Kidney (tissue), 14 donors: ENCODE results near the gene TXNL4A. TPM values are rescaled to one million over a fixed set of nuclear protein-coding genes. Genes with fewer than 3 reads are reported as not detected.
A peak's percentile ranks its signal among the peaks of the same experiment; 100 is the strongest.
"Not testable (repeated sequence)": the region's sequence is repeated elsewhere in the genome, so short reads cannot be mapped to it uniquely, and the experiment has no call there.

Experiments used
- DNase-seq, 5 donors: peaks; one replicate each; pipeline ENCODE4 v3.0.0-alpha.2; 2013 to 2020
- FAIRE-seq: peaks from 2 replicates; lab custom pipeline; 2012; peaks lifted over from hg19 to GRCh38; lab: Jason Lieb, UNC
- H3K27ac ChIP-seq, 2 donors: one replicate each; pipeline ENCODE4 v1.7.0; 2013; ENCODE audit warnings: low read depth in 2 of 2, low read length in 2 of 2, inconsistent platforms in 1 of 2
- H3K27me3 ChIP-seq: one replicate; pipeline ENCODE4 v1.7.1; 2013; ENCODE audit warnings: low read length, inconsistent platforms; ENCODE audit not compliant: control insufficient read depth, insufficient read depth
- H3K36me3 ChIP-seq, 3 donors: one replicate each; pipeline versions ENCODE4 v1.7.0 to v1.7.1; 2013; ENCODE audit warnings: low read length in 3 of 3, control low read depth in 1 of 3, inconsistent platforms in 1 of 3; ENCODE audit not compliant: insufficient read depth in 3 of 3, control insufficient read depth in 2 of 3
- H3K4me1 ChIP-seq, 3 donors: one replicate each; pipeline versions ENCODE4 v1.7.0 to v1.7.1; 2013; ENCODE audit warnings: low read length in 3 of 3, inconsistent platforms in 1 of 3, low read depth in 1 of 3; ENCODE audit not compliant: control insufficient read depth in 2 of 3, insufficient read depth in 2 of 3
- H3K4me3 ChIP-seq, 3 donors: one replicate each; pipeline versions ENCODE4 v1.7.0 to v1.8.1; 2013; ENCODE audit warnings: low read length in 3 of 3, control low read depth in 1 of 3, inconsistent platforms in 1 of 3
- H3K9ac ChIP-seq, 3 donors: one replicate each; pipeline versions ENCODE4 v1.7.0 to v1.7.1; 2013; ENCODE audit warnings: low read length in 3 of 3, control low read depth in 1 of 3, inconsistent platforms in 1 of 3
- H3K9me3 ChIP-seq, 3 donors: one replicate each; pipeline versions ENCODE4 v1.7.0 to v1.7.1; 2013; ENCODE audit warnings: low read length in 3 of 3, control low read depth in 1 of 3, inconsistent platforms in 1 of 3; ENCODE audit not compliant: control insufficient read depth in 2 of 3, insufficient read depth in 1 of 3
- intact Hi-C: fragments of 100-400 bp; cut with DNase I; formaldehyde crosslinking; loops from one replicate; pipeline ENCODE4 v1.11.1; 2022
- polyA plus RNA-seq: library from polyadenylated mRNA; stranded (reverse); fragments of 350-450 nt; fragmentation: Illumina TruSeq; extraction: RNeasy Lipid Tissue Mini Kit (QIAGEN cat#74804); gene quantifications from one replicate; pipeline ENCODE4 v1.2.3, GENCODE V29; 2014; ENCODE audit warnings: low read depth, low replicate concordance; ENCODE audit not compliant: insufficient read depth
- total RNA-seq: library from RNA; stranded (reverse); fragmentation: NEBNext Ultra II Directional; extraction: Animal tissue kit (Norgen Biotek cat#: 25700); gene quantifications from one replicate; pipeline ENCODE4 v1.2.1, GENCODE V29; 2021
- TF ChIP-seq, protein P1 (sequence below): IDR thresholded peaks from 3 replicates; pipeline ENCODE4 v1.5.1; 2012; ENCODE audit warnings: mild to moderate bottlenecking, moderate library complexity, borderline replicate concordance; ENCODE audit not compliant: insufficient read depth; ENCODE audit errors: extremely low read depth
- donor health status: control.
- donor health status: control.
- donor health status: control.
- donor health status: control.
- donor health status: control.
- donor health status: DM: yes; HTN: yes; CAD: no.
- donor health status: Normal renal cell carcinoma (clear cell type).

The TXNL4A gene
- total and polyA plus RNA-seq, 2 donors from 2014 or later, result 76.7 to 178 TPM

GRCh38 chr18:79962311-79962710, 26.1 kb downstream of the TXNL4A start:
- peak in 2 of 5 donors; percentile 15 to 54 for DNase-seq
- no peak overlapping the region for H3K27ac ChIP-seq
- intact Hi-C loops, result no loop called here

GRCh38 chr18:79961527-79962291, 26.7 kb downstream of the TXNL4A start:
- H3K36me3 ChIP-seq, result no peaks in the 10 kb centered on the region
- FAIRE-seq (no peak), DNase-seq (peak in 1 of 5 donors; percentile 48)
- H3K9me3 ChIP-seq, result no peaks in the 10 kb centered on the region
- no peaks in the 10 kb centered on the region for H3K27me3 ChIP-seq
- no peak overlapping the region for H3K9ac ChIP-seq
- no peak overlapping the region for H3K4me3 ChIP-seq
- TF ChIP-seq, protein P1, sequence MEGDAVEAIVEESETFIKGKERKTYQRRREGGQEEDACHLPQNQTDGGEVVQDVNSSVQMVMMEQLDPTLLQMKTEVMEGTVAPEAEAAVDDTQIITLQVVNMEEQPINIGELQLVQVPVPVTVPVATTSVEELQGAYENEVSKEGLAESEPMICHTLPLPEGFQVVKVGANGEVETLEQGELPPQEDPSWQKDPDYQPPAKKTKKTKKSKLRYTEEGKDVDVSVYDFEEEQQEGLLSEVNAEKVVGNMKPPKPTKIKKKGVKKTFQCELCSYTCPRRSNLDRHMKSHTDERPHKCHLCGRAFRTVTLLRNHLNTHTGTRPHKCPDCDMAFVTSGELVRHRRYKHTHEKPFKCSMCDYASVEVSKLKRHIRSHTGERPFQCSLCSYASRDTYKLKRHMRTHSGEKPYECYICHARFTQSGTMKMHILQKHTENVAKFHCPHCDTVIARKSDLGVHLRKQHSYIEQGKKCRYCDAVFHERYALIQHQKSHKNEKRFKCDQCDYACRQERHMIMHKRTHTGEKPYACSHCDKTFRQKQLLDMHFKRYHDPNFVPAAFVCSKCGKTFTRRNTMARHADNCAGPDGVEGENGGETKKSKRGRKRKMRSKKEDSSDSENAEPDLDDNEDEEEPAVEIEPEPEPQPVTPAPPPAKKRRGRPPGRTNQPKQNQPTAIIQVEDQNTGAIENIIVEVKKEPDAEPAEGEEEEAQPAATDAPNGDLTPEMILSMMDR, result no peak
- intact Hi-C loops, result no loop called here
- peaks cover 0 to 10% (median 7%) of the 10 kb centered on the region in 3 donors for H3K4me1 ChIP-seq
- no peak overlapping the region for H3K27ac ChIP-seq

More at GRCh38 chr18:79962311-79962710, 26.1 kb downstream of the TXNL4A start:
- Histone ChIP-seq H3K9ac (no peak overlapping the region), H3K4me1 (peaks cover 0 to 10% (median 7%) of the 10 kb centered on the region in 3 donors), H3K9me3 (no peaks in the 10 kb centered on the region), H3K4me3 (no peak overlapping the region), H3K36me3 (no peaks in the 10 kb centered on the region), H3K27me3 (no peaks in the 10 kb centered on the region)
- FAIRE-seq, result no peak
- TF ChIP-seq, protein P1, result no peak

GRCh38 chr18:79960921-79961526, 27.3 kb downstream of the TXNL4A start:
- intact Hi-C loops, result no loop called here
- DNase-seq (no peak), FAIRE-seq (no peak)
- no peak overlapping the region for H3K4me3 ChIP-seq
- TF ChIP-seq, protein P1, result no peak
- no peak overlapping the region for H3K9ac ChIP-seq
- H3K4me1 ChIP-seq, result peaks cover 0 to 10% (median 7%) of the 10 kb centered on the region in 3 donors
- H3K27ac ChIP-seq, result no peak overlapping the region
- H3K27me3 ChIP-seq, result no peaks in the 10 kb centered on the region
- no peaks in the 10 kb centered on the region for H3K36me3 ChIP-seq
- H3K9me3 ChIP-seq, result no peaks in the 10 kb centered on the region

GRCh38 chr18:79960161-79960801, 28.1 kb downstream of the TXNL4A start:
- H3K4me3 ChIP-seq, H3K9me3 ChIP-seq, H3K27ac ChIP-seq, H3K36me3 ChIP-seq, FAIRE-seq, intact Hi-C loops, H3K9ac ChIP-seq, H3K27me3 ChIP-seq, H3K4me1 ChIP-seq: not testable (repeated sequence)
- peak in 1 of 5 donors; percentile 32 for DNase-seq
